GM12878 (cell line): ENCODE data around the gene ARHGAP22. TPM values are rescaled to one million over a fixed set of nuclear protein-coding genes. Genes with fewer than 3 reads are reported as not detected.

Experiments
- ATAC-seq: fragments of 200-7000 bp; cut with Tn5 transposase; 3 replicates; pipeline ENCODE4 v1.9.1; 2020; ENCODE audit warnings: mild to moderate bottlenecking, moderate library complexity
- BruUV-seq: library from RNA; stranded (reverse); fragments of 400-500 nt; replicated peaks from 2 replicates; lab custom pipeline; 2021; lab: Mats Ljungman, UMichigan
- CTCF ChIA-PET: fragments of 300-600 bp; sonication (Branson Sonifier 250); formaldehyde crosslinking; extraction: SDS; loops from one replicate; lab custom pipeline; 2021; ENCODE audit warnings: inconsistent platforms; lab: Yijun Ruan, JAX
- POLR2A ChIA-PET: fragments of 350-600 bp; formaldehyde crosslinking; extraction: SDS; loops from one replicate; lab custom pipeline; 2021; ENCODE audit warnings: inconsistent platforms; lab: Charles Lee
- RAD21 ChIA-PET: fragments of 300-600 bp; sonication (Branson Sonifier 250); formaldehyde crosslinking; loops from one replicate; lab custom pipeline; 2023; ENCODE audit warnings: antibody characterized with exemption; ENCODE audit not compliant: unreplicated experiment; lab: Charles Lee
- SMC1A ChIA-PET: fragments of 300-600 bp; sonication (Branson Sonifier 250); formaldehyde crosslinking; loops from one replicate; lab custom pipeline; 2023; ENCODE audit not compliant: unreplicated experiment, uncharacterized antibody; lab: Charles Lee
- DNase-seq: peaks from one replicate; pipeline ENCODE4 v3.0.0-alpha.2; 2011; ENCODE audit warnings: low read depth, low spot score
- FAIRE-seq: peaks from 3 replicates; lab custom pipeline; 2011; peaks lifted over from hg19 to GRCh38; lab: Jason Lieb, UNC
- H2AFZ ChIP-seq: 2 replicates; pipeline ENCODE4 v1.6.0; 2011; ENCODE audit warnings: low read depth, low read length, control low read depth; ENCODE audit not compliant: control insufficient read depth
- H3K27ac ChIP-seq: 2 replicates; pipeline ENCODE4 v1.5.1; 2011; ENCODE audit warnings: control low read depth; ENCODE audit not compliant: control insufficient read depth, insufficient read depth
- H3K27me3 ChIP-seq, 2 experiments: replicated peaks in 1 of 2; 2 replicates each; pipeline versions ENCODE4 v1.6.0 to v1.6.1; 2011; ENCODE audit warnings: low read length in 1 of 2; ENCODE audit not compliant: control insufficient read depth in 2 of 2, insufficient read depth in 2 of 2
- H3K36me3 ChIP-seq, 2 experiments: 2 replicates each; pipeline ENCODE4 v1.5.1; 2011; ENCODE audit warnings: low read length in 1 of 2; ENCODE audit not compliant: control insufficient read depth in 2 of 2, insufficient read depth in 2 of 2
- H3K4me1 ChIP-seq: 2 replicates; pipeline ENCODE4 v1.6.1; 2011; ENCODE audit warnings: mild to moderate bottlenecking, low read length, moderate library complexity, mixed read lengths; ENCODE audit not compliant: control insufficient read depth, insufficient read depth
- H3K4me2 ChIP-seq: 2 replicates; pipeline ENCODE4 v1.6.0; 2011; ENCODE audit warnings: control low read depth; ENCODE audit not compliant: control insufficient read depth, insufficient read depth
- H3K4me3 ChIP-seq: fragments of 200-600 bp; sonication (generic); 2 replicates; pipeline ENCODE4 v1.5.1; 2016
- H3K79me2 ChIP-seq: 2 replicates; pipeline ENCODE4 v1.6.0; 2011; ENCODE audit warnings: low read length; ENCODE audit not compliant: control insufficient read depth, insufficient read depth
- H3K9ac ChIP-seq: 2 replicates; pipeline ENCODE4 v1.8.0; 2011; ENCODE audit warnings: low read length, control low read depth, mixed read lengths; ENCODE audit not compliant: control insufficient read depth, insufficient read depth
- H3K9me3 ChIP-seq: replicated peaks from 3 replicates; pipeline ENCODE4 v1.5.1; 2011; ENCODE audit warnings: mild to moderate bottlenecking, low read length; ENCODE audit not compliant: control insufficient read depth, insufficient read depth
- H4K20me1 ChIP-seq: 2 replicates; pipeline ENCODE4 v1.6.0; 2011; ENCODE audit not compliant: control insufficient read depth, insufficient read depth
- ASH2L ChIP-seq: fragments of 300-600, 200-600 bp; sonication (generic); IDR thresholded peaks from 2 replicates; pipeline ENCODE4 v1.6.1; 2017; ENCODE audit warnings: low read depth, mild to moderate bottlenecking, borderline replicate concordance
- SPI1 ChIP-seq: IDR thresholded peaks from 2 replicates; pipeline ENCODE4 v1.6.1; 2011; ENCODE audit warnings: low read depth, mild to moderate bottlenecking, low read length, moderate library complexity, borderline replicate concordance; ENCODE audit not compliant: insufficient read depth
- USF1 ChIP-seq: IDR thresholded peaks from 2 replicates; pipeline ENCODE4 v1.6.1; 2011; ENCODE audit warnings: borderline replicate concordance, low read depth, mild to moderate bottlenecking, moderate library complexity, mixed read lengths, low read length; ENCODE audit not compliant: insufficient read depth; ENCODE audit errors: extremely low read length
- ZNF207 ChIP-seq: fragments of 450-650 bp; IDR thresholded peaks from 2 replicates; pipeline ENCODE4 v1.6.1; 2014; ENCODE audit warnings: antibody characterized with exemption, mild to moderate bottlenecking, borderline replicate concordance
- ZZZ3 ChIP-seq: IDR thresholded peaks from 2 replicates; pipeline ENCODE4 v1.6.1; 2011; ENCODE audit warnings: low read depth; ENCODE audit not compliant: control insufficient read depth, insufficient read length
- WGBS: methylation state at CpG from one replicate; pipeline ENCODE4 v1.1.6; 2016; ENCODE audit warnings: low lambda C conversion rate; ENCODE audit not compliant: insufficient replicate concordance, insufficient coverage; ENCODE audit errors: missing lambda C conversion rate; 5-methylcytosine and 5-hydroxymethylcytosine counted together
- in situ Hi-C: fragments of 300-500 bp; cut with MboI; formaldehyde crosslinking; loops from 9 replicates; pipeline ENCODE4 v1.14.3; 2018; ENCODE audit warnings: mixed read lengths
- intact Hi-C: fragments of 100-400 bp; cut with micrococcal nuclease; formaldehyde crosslinking; loops from one replicate; pipeline ENCODE4 v1.14.2; 2022; ENCODE audit not compliant: unreplicated experiment
- polyA plus RNA-seq, 11 experiments: library from polyadenylated mRNA; depleted of rRNA in 4 of 11; unstranded in 6 of 11; stranded (reverse) in 5 of 11; fragments of >200 nt; fragmentation: Nextera tagmentation in 4 of 11; fragmentation: Illumina TruSeq in 1 of 11; extraction: Ambion mirVana in 4 of 11; extraction: Trizol in 1 of 11; gene quantifications; 1 replicate in 1 of 11; 2 replicates in 10 of 11; pipeline versions ENCODE4 v1.2.1 to v1.2.3, GENCODE V29; 2011 to 2016; ENCODE audit warnings: inconsistent platforms in 2 of 11, missing spikeins in 2 of 11, low read depth in 1 of 11
- total RNA-seq, 4 experiments: library from RNA; depleted of rRNA in 3 of 4; stranded (reverse); fragments of >200 nt in 3 of 4; fragmentation: Illumina TruSeq in 1 of 4; extraction: Trizol in 1 of 4; gene quantifications; 2 replicates each; pipeline versions ENCODE4 v1.2.1 to v1.2.3, GENCODE V29; 2013 to 2021

Gene ARHGAP22
- total and polyA plus RNA-seq, 10 of the 15 experiments (the other 5 are each of a cell fraction or from before 2014, with no cell fraction given) = 0.07 to 0.61 (median 0.18) TPM; not detected in 5

- Histone ChIP-seq H4K20me1 (no peaks in the 10 kb centered on the region), H3K9me3 (no peaks in the 10 kb centered on the region), H3K4me3 (no peak overlapping the region), H3K4me2 (no peak overlapping the region), H2AFZ (no peak overlapping the region), H3K79me2 (no peaks in the 10 kb centered on the region), H3K4me1 (no peaks in the 10 kb centered on the region), H3K9ac (no peak overlapping the region), H3K36me3 (no peaks in the 10 kb centered on the region), H3K27me3 (no peaks in the 10 kb centered on the region; a peak in 2 of 4 replicates), H3K27ac (no peak overlapping the region)
- no peak for TF ChIP-seq ZZZ3
- no peak for TF ChIP-seq ASH2L
- TF ChIP-seq USF1 = no peak
- no peak for TF ChIP-seq ZNF207
- DNase-seq = no peak
- CTCF ChIA-PET = interaction anchor here (0.8 kb wide), 1 partner anchor 15 kb away, joined by 3 read pairs; no protein-coding TSS in a partner anchor
- POLR2A ChIA-PET = no interaction called here
- in situ Hi-C loops (no loop called here), intact Hi-C loops (no loop called here)
- no peak for ATAC-seq
- SMC1A ChIA-PET = no interaction called here
- FAIRE-seq = no peak
- no TSS peak for BruUV-seq
- RAD21 ChIA-PET = no interaction called here
- 23% methylated on average over 4 of the region's 4 CpGs for WGBS
These were observed 127.3 kb downstream of the ARHGAP22 start for GRCh38 chr10:48477616-48478015.

- CTCF ChIA-PET = interaction anchor here (0.8 kb wide), 1 partner anchor 16 kb away, joined by 3 read pairs; no protein-coding TSS in a partner anchor
- no peak for TF ChIP-seq SPI1
These were observed 127.7 kb downstream of the ARHGAP22 start for GRCh38 chr10:48477141-48477540.

More at GRCh38 chr10:48477141-48477540, 127.7 kb downstream of the ARHGAP22 start:
- POLR2A ChIA-PET = no interaction called here
- FAIRE-seq = no peak
- SMC1A ChIA-PET = interaction anchor here (1.6 kb wide), 1 partner anchor 118 kb away, joined by 3 read pairs; no protein-coding TSS in a partner anchor
- no peaks in the 10 kb centered on the region; a peak in 2 of 4 replicates for H3K27me3 ChIP-seq
- no peaks in the 10 kb centered on the region for H3K36me3 ChIP-seq
- DNase-seq = no peak
- no peaks in the 10 kb centered on the region for H3K79me2 ChIP-seq
- H4K20me1 ChIP-seq = no peaks in the 10 kb centered on the region
- RAD21 ChIA-PET = no interaction called here
- no peak overlapping the region for H2AFZ ChIP-seq
- no peaks in the 10 kb centered on the region for H3K9me3 ChIP-seq
- intact Hi-C loops (no loop called here), in situ Hi-C loops (no loop called here)
- H3K27ac ChIP-seq = no peak overlapping the region
- no TSS peak for BruUV-seq
- H3K9ac ChIP-seq = no peak overlapping the region
- ATAC-seq = no peak
- H3K4me2 ChIP-seq = no peak overlapping the region
- no peaks in the 10 kb centered on the region for H3K4me1 ChIP-seq
- no peak overlapping the region for H3K4me3 ChIP-seq
